ENCODE results near the gene CD302.

- TF ChIP-seq FOXA1 (IDR thresholded peaks at IDR 0.05), result no peak
- TF ChIP-seq PKNOX1 (IDR thresholded peaks at IDR 0.05), result no peak
- TF ChIP-seq SP1 (IDR thresholded peaks at IDR 0.05), result no peak
Observed at GRCh38 chr2:159755788-159756187, 42.2 kb downstream of the CD302 start.

All from HEK293T (cell line).